Coronary artery (tissue), 2 donors: ENCODE results near the gene HRH3.

Experiments used
- DNase-seq: peaks from one replicate; pipeline ENCODE4 v3.0.0-alpha.2; 2017; ENCODE audit warnings: low spot score
- H3K27ac ChIP-seq, 2 donors: fragments of 200-600 bp; sonication (generic); one replicate each; pipeline ENCODE4 v1.5.1; 2016 to 2019
- H3K4me3 ChIP-seq: fragments of 200-600 bp; sonication (generic); 2 replicates; pipeline ENCODE4 v1.5.1; 2016; ENCODE audit warnings: mild to moderate bottlenecking, moderate library complexity
- TF ChIP-seq, protein P1 (sequence below): fragments of 200-600 bp; sonication (generic); IDR thresholded peaks from one replicate; pipeline ENCODE4 v1.5.1; 2019; ENCODE audit warnings: antibody characterized with exemption

Gene HRH3

DNA sequence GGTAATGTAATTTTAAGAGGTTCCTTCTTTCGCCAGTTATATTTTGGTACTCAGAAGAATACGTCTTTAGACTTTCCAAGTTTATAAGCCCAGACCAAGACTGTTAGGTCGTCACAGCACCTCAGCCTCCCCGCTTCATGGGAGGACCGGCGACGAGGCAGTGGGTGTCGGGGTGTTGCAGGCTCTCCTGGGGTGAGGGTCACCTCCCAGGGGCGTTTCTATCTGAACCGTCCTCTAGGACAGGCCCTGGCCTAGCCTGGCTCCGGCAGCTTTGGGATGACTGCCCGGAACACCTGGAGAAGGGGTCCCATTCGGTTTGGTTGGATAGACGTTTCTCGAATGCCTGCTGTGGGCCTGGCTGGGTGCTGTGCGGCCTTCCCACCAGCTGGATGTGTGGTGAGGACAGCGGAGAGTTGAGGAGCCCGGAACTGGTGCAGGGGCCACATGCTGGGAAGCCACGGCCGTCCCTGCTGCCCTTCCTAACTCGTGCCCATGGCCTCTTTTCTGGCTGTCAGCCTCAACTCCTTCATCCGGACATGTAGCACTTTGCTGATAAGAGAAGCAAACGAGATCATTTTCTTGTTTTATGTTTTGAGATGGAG lies 19.3 kb upstream of the HRH3 start:
- TF ChIP-seq, protein P1, sequence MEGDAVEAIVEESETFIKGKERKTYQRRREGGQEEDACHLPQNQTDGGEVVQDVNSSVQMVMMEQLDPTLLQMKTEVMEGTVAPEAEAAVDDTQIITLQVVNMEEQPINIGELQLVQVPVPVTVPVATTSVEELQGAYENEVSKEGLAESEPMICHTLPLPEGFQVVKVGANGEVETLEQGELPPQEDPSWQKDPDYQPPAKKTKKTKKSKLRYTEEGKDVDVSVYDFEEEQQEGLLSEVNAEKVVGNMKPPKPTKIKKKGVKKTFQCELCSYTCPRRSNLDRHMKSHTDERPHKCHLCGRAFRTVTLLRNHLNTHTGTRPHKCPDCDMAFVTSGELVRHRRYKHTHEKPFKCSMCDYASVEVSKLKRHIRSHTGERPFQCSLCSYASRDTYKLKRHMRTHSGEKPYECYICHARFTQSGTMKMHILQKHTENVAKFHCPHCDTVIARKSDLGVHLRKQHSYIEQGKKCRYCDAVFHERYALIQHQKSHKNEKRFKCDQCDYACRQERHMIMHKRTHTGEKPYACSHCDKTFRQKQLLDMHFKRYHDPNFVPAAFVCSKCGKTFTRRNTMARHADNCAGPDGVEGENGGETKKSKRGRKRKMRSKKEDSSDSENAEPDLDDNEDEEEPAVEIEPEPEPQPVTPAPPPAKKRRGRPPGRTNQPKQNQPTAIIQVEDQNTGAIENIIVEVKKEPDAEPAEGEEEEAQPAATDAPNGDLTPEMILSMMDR, result no peak

DNA sequence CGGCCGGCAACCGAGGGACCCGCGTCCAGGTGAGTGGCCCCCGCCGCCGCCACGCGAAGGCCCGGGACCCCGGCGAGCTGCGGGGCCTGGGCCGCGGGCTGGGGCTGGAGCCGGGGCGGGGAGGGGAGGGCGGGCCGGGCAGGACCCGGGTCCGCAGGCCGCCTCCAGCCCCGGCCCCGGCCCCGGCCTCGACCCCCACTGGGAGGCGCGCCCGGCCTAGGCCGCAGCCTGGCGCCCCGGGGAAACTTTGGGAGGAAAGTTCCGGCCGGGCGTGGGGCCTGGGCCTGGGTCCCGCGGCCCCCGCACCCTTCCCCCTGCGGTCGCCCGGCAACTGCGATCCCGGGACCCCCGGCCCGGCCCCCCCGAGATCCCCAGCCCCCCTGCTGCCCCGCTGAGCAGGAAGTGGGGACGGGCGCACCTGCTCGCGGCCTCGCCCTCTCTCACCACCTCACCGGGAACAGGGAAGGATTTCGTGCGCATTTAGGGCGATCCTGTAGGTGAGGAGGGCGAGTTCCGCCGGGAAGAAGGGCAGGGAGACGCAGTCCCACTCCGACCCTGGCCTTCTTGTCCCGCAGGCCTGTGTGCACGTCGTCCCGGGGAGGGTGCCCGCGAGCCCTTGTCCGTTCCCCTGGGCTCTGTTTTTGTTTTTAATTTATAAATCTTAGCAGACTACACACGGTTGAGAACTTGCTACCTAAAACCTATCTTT lies 18.6 kb upstream of the HRH3 start:
- TF ChIP-seq, protein P1, result no peak
- DNase-seq, result no peak
- Histone ChIP-seq H3K27ac (peak overlapping the region; percentile 71 to 88), H3K4me3 (peak overlapping the region; percentile 95)

More for the DNA sequence above, 19.3 kb upstream of the HRH3 start:
- Histone ChIP-seq H3K27ac (peak overlapping the region; percentile 23 to 71), H3K4me3 (peak overlapping the region; percentile 95)
- no peak for DNase-seq

DNA sequence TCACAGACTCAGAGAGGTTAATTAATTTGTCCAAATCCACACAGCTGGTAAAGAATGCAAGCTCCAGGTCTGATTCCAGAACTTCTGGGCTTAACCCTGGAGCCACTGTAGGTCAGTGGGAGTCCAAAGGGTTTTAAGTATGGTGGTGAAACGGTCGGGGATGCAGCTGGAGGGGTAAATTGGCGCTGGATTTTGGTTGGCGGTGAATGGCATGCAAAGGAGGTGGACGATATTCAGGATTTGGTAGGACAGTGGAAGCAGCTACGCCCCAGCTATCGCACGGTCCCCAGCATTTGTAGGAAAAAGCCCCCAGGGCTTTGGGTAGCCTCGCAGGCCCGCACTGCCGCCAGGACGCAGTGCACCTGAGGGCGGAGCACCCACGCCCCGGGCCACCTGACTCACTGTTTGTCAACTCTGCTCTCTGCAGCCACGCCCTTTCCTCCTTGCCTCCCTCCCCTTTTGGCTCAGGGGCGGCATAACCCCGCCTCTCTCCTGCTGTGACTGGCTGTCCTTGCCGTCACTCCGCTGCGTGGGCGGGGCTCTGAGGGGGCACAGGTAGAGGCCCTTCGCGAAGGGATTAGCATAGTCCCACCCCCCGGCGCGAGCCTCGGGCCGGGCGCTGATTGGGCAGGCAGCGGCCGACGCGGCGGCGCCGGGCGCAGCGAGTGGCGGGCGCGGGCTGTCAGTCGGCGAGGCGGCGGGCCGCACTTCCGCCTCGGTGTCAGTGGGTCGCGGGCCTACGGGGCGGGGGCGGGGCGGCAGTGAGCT lies 17.9 kb upstream of the HRH3 start, which contains the start of gene OSBPL2:
Gene OSBPL2, plus strand, starts transcription at position 721 of the 768 bp plus-strand sequence. CDS start 17,664 bp downstream, outside the sequence.
- DNase-seq, result peak; percentile 100
- peak within 1 kb of the TSS; percentile 95 for H3K4me3 ChIP-seq
- H3K27ac ChIP-seq, result peak within 1 kb of the TSS; percentile 71 to 88
- TF ChIP-seq, protein P1, result no peak

DNA sequence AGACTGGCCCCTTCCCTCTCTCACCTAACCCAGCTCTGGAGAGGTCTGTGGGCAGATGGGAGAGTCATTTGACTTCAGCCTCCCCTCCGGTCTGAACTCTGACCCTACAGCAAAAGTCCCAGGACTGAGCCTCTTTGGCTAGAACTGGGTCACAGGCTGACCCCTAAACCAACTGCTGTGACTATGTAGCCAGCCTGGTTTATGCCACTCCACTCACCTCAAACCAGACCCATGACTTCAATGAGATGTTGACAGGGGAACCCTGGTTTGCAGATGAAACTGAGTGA lies 17.4 kb upstream of the HRH3 start:
- TF ChIP-seq, protein P1, result no peak
- H3K4me3 ChIP-seq, result peak overlapping the region; percentile 95
- H3K27ac ChIP-seq, result no peak overlapping the region

DNA sequence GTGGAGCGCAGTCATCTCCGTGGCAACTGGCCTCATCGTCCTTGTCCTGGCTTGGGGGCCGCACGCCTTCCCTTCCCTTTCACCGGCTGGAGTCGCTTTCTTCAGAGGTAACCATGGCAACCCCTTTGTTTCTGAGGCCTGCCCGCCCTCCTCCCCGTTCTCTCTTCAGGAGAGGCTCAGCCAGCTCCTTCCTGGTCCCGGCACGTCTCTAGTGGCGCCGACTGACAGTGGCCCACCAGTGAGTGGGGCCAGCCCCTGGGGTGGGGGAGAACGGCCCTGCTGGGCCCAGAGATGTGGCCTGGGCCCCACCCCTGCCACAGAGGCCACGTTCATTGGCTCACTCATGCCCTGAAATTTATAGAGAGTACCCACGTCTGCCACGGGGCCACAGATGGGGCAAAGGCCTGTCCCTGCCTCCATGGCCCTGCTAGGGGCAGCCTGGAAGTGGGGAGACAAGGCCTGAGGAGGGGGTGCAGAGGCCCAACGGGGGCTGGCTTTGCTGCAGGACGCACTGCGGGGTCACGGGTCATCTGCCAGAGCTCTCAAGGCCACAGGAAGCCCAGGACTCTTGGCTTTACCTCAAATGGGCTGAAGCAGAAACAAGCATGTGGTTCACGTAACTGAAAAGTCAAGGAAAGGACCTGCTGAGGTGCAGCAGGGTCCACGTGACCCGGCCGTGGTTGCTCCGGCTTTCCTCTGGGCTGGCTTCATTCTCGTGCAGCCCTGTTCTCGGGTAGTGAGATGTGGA lies 16.9 kb upstream of the HRH3 start:
- TF ChIP-seq, protein P1, result no peak
- H3K4me3 ChIP-seq, result peak overlapping the region; percentile 95
- no peak overlapping the region for H3K27ac ChIP-seq
- DNase-seq, result no peak

More for the DNA sequence above, 17.4 kb upstream of the HRH3 start:
- no peak for DNase-seq

DNA sequence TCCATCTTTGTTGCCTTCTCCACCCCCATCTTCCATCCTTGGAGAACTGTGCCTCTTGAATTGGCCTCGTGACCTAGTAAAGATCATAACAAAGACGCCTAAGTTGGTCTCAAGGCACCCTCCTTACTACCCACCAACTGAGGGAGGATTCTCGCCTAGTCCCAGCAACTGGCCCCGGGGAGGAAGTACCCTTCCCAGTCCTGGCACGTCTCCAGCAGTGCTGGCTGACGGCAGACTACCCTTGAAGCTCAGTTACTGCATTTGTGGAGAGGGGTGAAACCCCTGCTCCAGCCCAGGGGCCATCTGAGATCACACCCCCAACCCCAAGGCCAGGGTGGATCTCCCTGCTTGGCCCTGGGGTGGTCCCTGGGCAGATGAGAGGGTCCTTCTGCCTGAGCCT lies 16.1 kb upstream of the HRH3 start:
- no peak overlapping the region for H3K27ac ChIP-seq
- TF ChIP-seq, protein P1, result no peak
- no peak for DNase-seq
- no peak overlapping the region for H3K4me3 ChIP-seq
